Caco-2 (cell line): ENCODE data around the gene KRTAP19-4. TPM values are rescaled to one million over a fixed set of nuclear protein-coding genes. Genes with fewer than 3 reads are reported as not detected.

Experiments
- BruUV-seq: library from RNA; stranded (reverse); fragments of 400-500 nt; replicated peaks from 2 replicates; lab custom pipeline; 2021; lab: Mats Ljungman, UMichigan
- CTCF ChIA-PET: fragments of 300-600 bp; sonication (Branson Sonifier 250); formaldehyde crosslinking; loops from one replicate; lab custom pipeline; 2022; ENCODE audit warnings: antibody characterized with exemption; lab: Charles Lee
- POLR2A ChIA-PET: fragments of 300-600 bp; sonication (Branson Sonifier 250); formaldehyde crosslinking; loops from one replicate; lab custom pipeline; 2022; ENCODE audit warnings: antibody characterized with exemption; lab: Charles Lee
- DNase-seq, 2 experiments: peaks; one replicate each; pipeline versions ENCODE4 v3.0.0 to v3.0.0-alpha.2; 2020 to 2022
- H3K27me3 ChIP-seq: replicated peaks from 2 replicates; pipeline ENCODE4 v1.6.0; 2011; ENCODE audit warnings: low read length; ENCODE audit not compliant: control insufficient read depth, insufficient read depth
- H3K36me3 ChIP-seq: 2 replicates; pipeline ENCODE4 v1.5.1; 2011; ENCODE audit warnings: low read length; ENCODE audit not compliant: control insufficient read depth, insufficient read depth
- H3K4me1 ChIP-seq: fragments of 250-450 bp; sonication (Bioruptor Pico); 2 replicates; pipeline ENCODE4 v1.5.1; 2020; ENCODE audit warnings: mild to moderate bottlenecking
- H3K4me3 ChIP-seq: 2 replicates; pipeline ENCODE4 v1.5.1; 2011; ENCODE audit warnings: low read depth, mild to moderate bottlenecking, control low read depth, low read length
- H3K9me3 ChIP-seq: fragments of 250-450 bp; sonication (Bioruptor Pico); 2 replicates; pipeline ENCODE4 v1.5.1; 2020; ENCODE audit warnings: mild to moderate bottlenecking, moderate library complexity
- H3K27ac Mint-ChIP-seq: one replicate; pipeline ENCODE4 v1.8.0; 2022; ENCODE audit warnings: mixed read lengths; ENCODE audit not compliant: unreplicated experiment
- H3K27me3 Mint-ChIP-seq: one replicate; pipeline ENCODE4 v1.8.0; 2022; ENCODE audit warnings: mixed read lengths; ENCODE audit not compliant: insufficient read depth, unreplicated experiment
- H3K36me3 Mint-ChIP-seq: one replicate; pipeline ENCODE4 v1.8.0; 2022; ENCODE audit warnings: mild to moderate bottlenecking, mixed read lengths; ENCODE audit not compliant: insufficient read depth, unreplicated experiment
- H3K4me1 Mint-ChIP-seq: one replicate; pipeline ENCODE4 v1.8.0; 2022; ENCODE audit warnings: low read depth, mixed read lengths; ENCODE audit not compliant: unreplicated experiment
- H3K4me3 Mint-ChIP-seq: one replicate; pipeline ENCODE4 v1.8.0; 2022; ENCODE audit warnings: mild to moderate bottlenecking, moderate library complexity, mixed read lengths; ENCODE audit not compliant: unreplicated experiment
- H3K9me3 Mint-ChIP-seq: one replicate; pipeline ENCODE4 v1.8.0; 2022; ENCODE audit warnings: mixed read lengths; ENCODE audit not compliant: unreplicated experiment
- intact Hi-C: fragments of 100-400 bp; cut with micrococcal nuclease; formaldehyde crosslinking; loops from one replicate; pipeline ENCODE4 v1.10.0; 2022; ENCODE audit not compliant: unreplicated experiment
- total RNA-seq: library from RNA; stranded (reverse); gene quantifications from 2 replicates; pipeline ENCODE4 v1.2.3, GENCODE V29; 2022
- TF ChIP-seq, protein P1 (sequence below), 2 experiments: fragments of 200-600 bp in 1 of 2; IDR thresholded peaks; 1 replicate in 1 of 2; 2 replicates in 1 of 2; pipeline versions ENCODE4 v1.5.1 to v1.8.0; 2011 to 2022; ENCODE audit warnings: antibody characterized with exemption in 1 of 2, control low read depth in 1 of 2, inconsistent platforms in 1 of 2, low read depth in 1 of 2, low read length in 1 of 2, mild to moderate bottlenecking in 1 of 2, moderate library complexity in 1 of 2; ENCODE audit not compliant: insufficient read depth in 1 of 2, severe bottlenecking in 1 of 2, unreplicated experiment in 1 of 2

Gene KRTAP19-4
- total RNA-seq, 1 experiment from 2014 or later, result not detected

DNA sequence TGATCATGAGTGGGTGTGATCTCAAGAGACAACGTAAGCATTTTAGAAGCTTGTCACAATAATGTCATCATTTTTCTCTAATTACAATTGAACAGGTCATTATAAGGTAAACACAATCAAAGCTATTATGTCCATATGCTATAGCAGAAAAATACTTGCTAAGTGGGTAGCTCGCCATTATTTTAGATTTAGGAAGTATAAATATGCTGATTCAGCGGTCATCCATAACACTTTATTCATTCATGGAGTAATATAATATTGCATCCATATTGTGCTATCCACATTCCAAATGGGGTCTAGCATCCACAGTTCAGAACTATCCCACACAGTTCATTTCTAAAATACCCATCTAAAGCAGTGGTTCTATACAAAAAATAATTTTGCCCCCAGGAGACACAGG lies 48.5 kb downstream of the KRTAP19-4 start:
- peaks cover 2% of the 10 kb centered on the region; the same call in 1 of the 2 replicates for H3K4me1 ChIP-seq
- no peaks in the 10 kb centered on the region for H3K9me3 ChIP-seq
- ChIA-PET CTCF (interaction anchor here (0.6 kb wide), 1 partner anchor 110 kb away, joined by 3 read pairs; no protein-coding TSS in a partner anchor), POLR2A (no interaction called here)
- H3K4me1 Mint-ChIP-seq, result no peaks in the 10 kb centered on the region
- H3K4me3 ChIP-seq, result no peak overlapping the region
- H3K4me3 Mint-ChIP-seq, result no peak overlapping the region
- H3K36me3 ChIP-seq, result no peaks in the 10 kb centered on the region
- H3K27me3 Mint-ChIP-seq, result no peaks in the 10 kb centered on the region
- TF ChIP-seq, protein P1, sequence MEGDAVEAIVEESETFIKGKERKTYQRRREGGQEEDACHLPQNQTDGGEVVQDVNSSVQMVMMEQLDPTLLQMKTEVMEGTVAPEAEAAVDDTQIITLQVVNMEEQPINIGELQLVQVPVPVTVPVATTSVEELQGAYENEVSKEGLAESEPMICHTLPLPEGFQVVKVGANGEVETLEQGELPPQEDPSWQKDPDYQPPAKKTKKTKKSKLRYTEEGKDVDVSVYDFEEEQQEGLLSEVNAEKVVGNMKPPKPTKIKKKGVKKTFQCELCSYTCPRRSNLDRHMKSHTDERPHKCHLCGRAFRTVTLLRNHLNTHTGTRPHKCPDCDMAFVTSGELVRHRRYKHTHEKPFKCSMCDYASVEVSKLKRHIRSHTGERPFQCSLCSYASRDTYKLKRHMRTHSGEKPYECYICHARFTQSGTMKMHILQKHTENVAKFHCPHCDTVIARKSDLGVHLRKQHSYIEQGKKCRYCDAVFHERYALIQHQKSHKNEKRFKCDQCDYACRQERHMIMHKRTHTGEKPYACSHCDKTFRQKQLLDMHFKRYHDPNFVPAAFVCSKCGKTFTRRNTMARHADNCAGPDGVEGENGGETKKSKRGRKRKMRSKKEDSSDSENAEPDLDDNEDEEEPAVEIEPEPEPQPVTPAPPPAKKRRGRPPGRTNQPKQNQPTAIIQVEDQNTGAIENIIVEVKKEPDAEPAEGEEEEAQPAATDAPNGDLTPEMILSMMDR (IDR thresholded peaks at IDR 0.05; ENCODE audit: insufficient read depth in 1 of 2, low read depth in 1 of 2, low read length in 1 of 2, severe bottlenecking in 1 of 2, unreplicated experiment in 1 of 2), result no peak
- H3K27me3 ChIP-seq, result no peaks in the 10 kb centered on the region
- no peak overlapping the region for H3K27ac Mint-ChIP-seq
- H3K36me3 Mint-ChIP-seq, result no peaks in the 10 kb centered on the region
- H3K9me3 Mint-ChIP-seq, result no peaks in the 10 kb centered on the region
- BruUV-seq, result no TSS peak
- DNase-seq, result no peak
- intact Hi-C loops, result no loop called here

DNA sequence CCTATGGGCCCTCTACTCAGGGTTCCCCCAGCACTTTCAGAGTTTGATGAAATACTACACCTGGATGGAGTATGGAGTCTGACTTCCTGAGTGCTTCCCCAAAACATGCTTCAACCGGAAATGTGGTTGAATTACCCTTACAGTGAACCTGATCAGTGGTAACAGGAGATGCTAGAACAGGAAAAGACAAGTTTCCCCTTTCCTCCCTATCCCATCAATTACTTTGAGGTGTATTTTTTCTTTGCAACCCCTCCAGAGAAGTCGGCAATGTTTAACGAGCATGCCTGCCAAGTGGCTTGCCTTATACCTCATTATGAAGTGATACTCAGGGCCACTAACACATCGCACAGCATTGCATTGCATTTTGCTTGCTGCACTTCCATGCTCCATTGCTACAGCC lies 49.9 kb downstream of the KRTAP19-4 start:
- no TSS peak for BruUV-seq
- intact Hi-C loops, result no loop called here
- CTCF ChIA-PET, result no interaction called here

More for the DNA sequence above, 49.9 kb downstream of the KRTAP19-4 start:
- Histone ChIP-seq H3K9me3 (no peaks in the 10 kb centered on the region), H3K36me3 (no peaks in the 10 kb centered on the region), H3K4me1 (peaks cover 10% of the 10 kb centered on the region), H3K27me3 (no peaks in the 10 kb centered on the region), H3K4me3 (no peak overlapping the region)
- Mint-ChIP-seq H3K9me3 (no peaks in the 10 kb centered on the region), H3K27ac (no peak overlapping the region), H3K4me1 (peaks cover 7% of the 10 kb centered on the region), H3K27me3 (no peaks in the 10 kb centered on the region), H3K4me3 (no peak overlapping the region), H3K36me3 (no peaks in the 10 kb centered on the region)
- POLR2A ChIA-PET, result no interaction called here
- TF ChIP-seq, protein P1 (IDR thresholded peaks at IDR 0.05; ENCODE audit: insufficient read depth in 1 of 2, low read depth in 1 of 2, low read length in 1 of 2, severe bottlenecking in 1 of 2, unreplicated experiment in 1 of 2), result no peak
- DNase-seq, result no peak

Other genes starting within 250 kb of the KRTAP19-4 start
- gene KRTAP24-1, start 214.2 kb downstream of the KRTAP19-4 start, total RNA-seq, result not detected in 2 replicates
- gene KRTAP25-1, start 207.7 kb downstream of the KRTAP19-4 start, total RNA-seq, result not detected in 2 replicates
- gene KRTAP26-1, start 176.8 kb downstream of the KRTAP19-4 start, total RNA-seq, result not detected in 2 replicates
- not detected in 2 replicates for gene KRTAP27-1, start 159.5 kb downstream of the KRTAP19-4 start, total RNA-seq
- gene KRTAP23-1, start 148.6 kb downstream of the KRTAP19-4 start, total RNA-seq, result not detected in 2 replicates
- gene KRTAP13-2, start 124.9 kb downstream of the KRTAP19-4 start, total RNA-seq, result not detected in 2 replicates
- gene KRTAP13-1, start 101.1 kb downstream of the KRTAP19-4 start, total RNA-seq, result not detected in 2 replicates
- gene KRTAP13-3, start 71.2 kb downstream of the KRTAP19-4 start, total RNA-seq, result not detected in 2 replicates
- not detected in 2 replicates for gene KRTAP13-4, start 66.9 kb downstream of the KRTAP19-4 start, total RNA-seq
- gene KRTAP15-1, start 56.9 kb downstream of the KRTAP19-4 start, total RNA-seq, result not detected in 2 replicates
- not detected in 2 replicates for gene KRTAP19-1, start 16.8 kb downstream of the KRTAP19-4 start, total RNA-seq
- gene KRTAP19-2, start 9.7 kb downstream of the KRTAP19-4 start, total RNA-seq, result not detected in 2 replicates
- not detected in 2 replicates for gene KRTAP19-3, start 5.2 kb downstream of the KRTAP19-4 start, total RNA-seq
- gene KRTAP19-5, start 5.0 kb upstream of the KRTAP19-4 start, total RNA-seq, result not detected in 2 replicates
- gene KRTAP19-6, start 44.7 kb upstream of the KRTAP19-4 start, total RNA-seq, result not detected in 2 replicates
- not detected in 2 replicates for gene KRTAP19-7, start 64.1 kb upstream of the KRTAP19-4 start, total RNA-seq
- not detected in 2 replicates for gene KRTAP22-2, start 93.2 kb upstream of the KRTAP19-4 start, total RNA-seq
- gene KRTAP6-3, start 95.3 kb upstream of the KRTAP19-4 start, total RNA-seq, result not detected in 2 replicates
- not detected in 2 replicates for gene KRTAP6-2, start 101.7 kb upstream of the KRTAP19-4 start, total RNA-seq
- gene KRTAP22-1, start 103.9 kb upstream of the KRTAP19-4 start, total RNA-seq, result not detected in 2 replicates
- gene KRTAP6-1, start 116.8 kb upstream of the KRTAP19-4 start, total RNA-seq, result not detected in 2 replicates
- gene KRTAP20-1, start 119.3 kb upstream of the KRTAP19-4 start, total RNA-seq, result not detected in 2 replicates
- gene KRTAP20-4, start 123.5 kb upstream of the KRTAP19-4 start, total RNA-seq, result not detected in 2 replicates
- gene KRTAP20-2, start 138.0 kb upstream of the KRTAP19-4 start, total RNA-seq, result not detected in 2 replicates
- not detected in 2 replicates for gene KRTAP20-3, start 145.7 kb upstream of the KRTAP19-4 start, total RNA-seq
- gene KRTAP21-3, start 221.6 kb upstream of the KRTAP19-4 start, total RNA-seq, result not detected in 2 replicates